Body of pancreas (tissue), 4 donors: Measurements from ENCODE around the gene CISH. TPM values are rescaled to one million over a fixed set of nuclear protein-coding genes. Genes with fewer than 3 reads are reported as not detected.
A peak's percentile ranks its signal among the peaks of the same experiment; 100 is the strongest.

ENCODE experiments used
- ATAC-seq: fragments of 150-250 bp; one replicate; pipeline ENCODE4 v1.9.1; 2016
- DNase-seq, 4 donors: peaks; one replicate each; pipeline ENCODE4 v3.0.0-alpha.2; 2019
- H3K27ac ChIP-seq, 4 donors: fragments of 200-600 bp; sonication (generic); 1 replicate in 3 of 4; 2 replicates in 1 of 4; pipeline versions ENCODE4 v1.5.1 to v1.6.1; 2016 to 2019; ENCODE audit warnings: mild to moderate bottlenecking in 1 of 4, mixed read lengths in 1 of 4, moderate library complexity in 1 of 4
- H3K27me3 ChIP-seq, 2 donors: fragments of 200-600 bp; sonication (generic); one replicate each; pipeline ENCODE4 v1.6.0; 2016; ENCODE audit warnings: mild to moderate bottlenecking in 1 of 2
- H3K36me3 ChIP-seq, 2 donors: fragments of 200-600 bp; sonication (generic); replicated peaks in 1 of 2; 2 replicates each; pipeline ENCODE4 v1.5.1; 2016; ENCODE audit warnings: low read depth in 2 of 2; ENCODE audit not compliant: insufficient read depth in 1 of 2
- H3K4me1 ChIP-seq: fragments of 200-600 bp; sonication (generic); one replicate; pipeline ENCODE4 v1.6.0; 2016
- H3K4me3 ChIP-seq, 2 donors: fragments of 200-600 bp; sonication (generic); 1 replicate in 1 of 2; 2 replicates in 1 of 2; pipeline ENCODE4 v1.5.1; 2016 to 2019
- H3K9me3 ChIP-seq, 3 donors: fragments of 200-600 bp; sonication (generic); 1 replicate in 2 of 3; 2 replicates in 1 of 3; pipeline ENCODE4 v1.5.1; 2016
- POLR2A ChIP-seq, 3 donors: fragments of 450-650 bp; IDR thresholded peaks; one replicate each; pipeline ENCODE4 v1.6.1; 2016; ENCODE audit warnings: antibody characterized with exemption in 3 of 3, mild to moderate bottlenecking in 2 of 3
- WGBS, 2 donors: methylation state at CpG; one replicate each; pipeline ENCODE4 v1.1.5; 2017; 5-methylcytosine and 5-hydroxymethylcytosine counted together
- intact Hi-C: fragments of 100-400 bp; cut with DNase I; formaldehyde crosslinking; loops from one replicate; pipeline ENCODE4 v1.15.1; 2023
- total RNA-seq, 2 donors: library from RNA; depleted of rRNA; stranded (reverse); fragments of >200 nt; gene quantifications; one replicate each; pipeline ENCODE4 v1.1.0, GENCODE V29; 2016
- TF ChIP-seq, protein P1 (sequence below), 7 experiments: fragments of 450-650 bp in 4 of 7; fragments of 200-600 bp in 3 of 7; sonication (generic) in 3 of 7; IDR thresholded peaks; one replicate each; pipeline ENCODE4 v1.5.1; 2016 to 2019; ENCODE audit warnings: antibody characterized with exemption in 7 of 7

Gene CISH
- total RNA-seq, 2 donors from 2014 or later: 4.9 to 19.8 TPM

DNA sequence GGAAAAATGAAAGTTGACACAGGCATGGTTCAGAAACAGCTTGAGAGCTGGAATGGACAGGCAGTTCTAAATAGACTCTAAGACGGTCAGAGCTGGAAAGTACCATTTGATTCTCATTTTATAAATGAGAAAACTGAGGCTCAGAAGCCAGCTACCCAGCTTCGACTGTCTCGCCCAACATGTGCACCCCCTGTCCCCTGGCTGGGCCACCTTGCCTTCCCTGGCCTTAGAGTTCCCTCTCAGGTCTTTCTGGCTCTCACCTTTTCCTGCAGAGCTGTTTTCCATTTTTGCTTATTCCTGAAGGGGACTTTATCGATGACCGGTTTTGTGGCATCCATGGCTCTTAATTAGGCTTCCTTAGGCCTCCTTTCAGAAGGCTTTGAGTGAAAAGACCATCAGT, 45.8 kb upstream of the CISH start:
- Histone ChIP-seq H3K36me3 (no peaks in the 10 kb centered on the region), H3K27me3 (no peaks in the 10 kb centered on the region), H3K9me3 (no peaks in the 10 kb centered on the region), H3K27ac (no peak overlapping the region), H3K4me3 (no peak overlapping the region), H3K4me1 (no peaks in the 10 kb centered on the region)
- intact Hi-C loops: no loop called here
- DNase-seq: peak in 1 of 4 donors; percentile 0
- WGBS, 2 donors: 88 to 98% methylated on average over 5 of the region's 5 CpGs
- no peak for ATAC-seq
- no peak for TF ChIP-seq POLR2A (IDR thresholded peaks at IDR 0.05)
- TF ChIP-seq, protein P1, sequence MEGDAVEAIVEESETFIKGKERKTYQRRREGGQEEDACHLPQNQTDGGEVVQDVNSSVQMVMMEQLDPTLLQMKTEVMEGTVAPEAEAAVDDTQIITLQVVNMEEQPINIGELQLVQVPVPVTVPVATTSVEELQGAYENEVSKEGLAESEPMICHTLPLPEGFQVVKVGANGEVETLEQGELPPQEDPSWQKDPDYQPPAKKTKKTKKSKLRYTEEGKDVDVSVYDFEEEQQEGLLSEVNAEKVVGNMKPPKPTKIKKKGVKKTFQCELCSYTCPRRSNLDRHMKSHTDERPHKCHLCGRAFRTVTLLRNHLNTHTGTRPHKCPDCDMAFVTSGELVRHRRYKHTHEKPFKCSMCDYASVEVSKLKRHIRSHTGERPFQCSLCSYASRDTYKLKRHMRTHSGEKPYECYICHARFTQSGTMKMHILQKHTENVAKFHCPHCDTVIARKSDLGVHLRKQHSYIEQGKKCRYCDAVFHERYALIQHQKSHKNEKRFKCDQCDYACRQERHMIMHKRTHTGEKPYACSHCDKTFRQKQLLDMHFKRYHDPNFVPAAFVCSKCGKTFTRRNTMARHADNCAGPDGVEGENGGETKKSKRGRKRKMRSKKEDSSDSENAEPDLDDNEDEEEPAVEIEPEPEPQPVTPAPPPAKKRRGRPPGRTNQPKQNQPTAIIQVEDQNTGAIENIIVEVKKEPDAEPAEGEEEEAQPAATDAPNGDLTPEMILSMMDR (IDR thresholded peaks at IDR 0.05): no peak

GRCh38 chr3:50656417-50657195, 45.0 kb upstream of the CISH start:
- H3K36me3 ChIP-seq: no peaks in the 10 kb centered on the region
- no peaks in the 10 kb centered on the region for H3K4me1 ChIP-seq
- no peaks in the 10 kb centered on the region for H3K27me3 ChIP-seq
- ATAC-seq (no peak), DNase-seq (peak in 1 of 4 donors; percentile 4)
- WGBS, 2 donors: 62 to 65% methylated on average over 8 of the region's 8 CpGs
- H3K4me3 ChIP-seq: no peak overlapping the region
- no peak overlapping the region for H3K27ac ChIP-seq
- intact Hi-C loops: no loop called here
- TF ChIP-seq, protein P1 (IDR thresholded peaks at IDR 0.05): no peak
- no peak for TF ChIP-seq POLR2A (IDR thresholded peaks at IDR 0.05)
- H3K9me3 ChIP-seq: no peaks in the 10 kb centered on the region

DNA sequence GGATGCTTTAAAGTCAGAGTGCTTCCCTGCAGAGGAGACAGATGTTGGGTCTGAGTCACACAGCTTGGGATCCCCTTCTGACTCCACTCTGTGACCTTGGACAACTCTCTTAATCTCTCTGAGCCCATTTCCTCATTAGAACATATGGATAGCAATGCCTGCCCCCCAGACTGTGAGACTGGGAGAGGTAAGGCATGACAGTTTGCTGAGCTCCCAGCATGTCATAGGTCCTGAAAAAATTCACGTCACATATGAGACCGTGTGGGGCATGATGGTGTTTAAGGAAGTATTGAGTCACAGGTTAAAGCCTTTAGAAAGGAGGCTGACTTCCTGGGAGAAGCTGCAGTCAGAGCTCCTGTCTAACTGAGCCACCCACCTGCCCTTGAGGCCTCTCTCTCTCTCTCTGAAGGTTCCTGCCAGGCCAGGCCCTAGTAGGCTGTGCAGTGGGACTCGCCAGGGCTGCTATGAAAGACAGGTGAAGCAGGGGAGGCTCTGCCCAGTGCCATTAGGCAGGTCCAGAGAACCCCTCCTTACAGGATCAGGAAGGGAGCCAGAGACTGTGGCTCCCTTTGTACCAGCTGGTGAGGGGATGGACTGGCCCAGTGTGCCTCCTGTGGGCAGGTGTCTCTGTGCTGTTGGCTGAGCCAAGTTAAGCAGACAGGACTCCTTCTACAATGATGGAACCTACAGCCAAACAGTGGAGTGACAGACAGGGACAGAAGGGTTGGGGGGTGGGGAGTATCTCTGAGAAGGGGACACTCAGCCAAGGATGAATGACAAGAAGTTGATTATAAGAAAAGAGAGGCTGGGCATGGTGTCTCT, 43.6 kb upstream of the CISH start:
- H3K4me3 ChIP-seq: no peak overlapping the region
- no peak for TF ChIP-seq POLR2A (IDR thresholded peaks at IDR 0.05)
- TF ChIP-seq, protein P1 (IDR thresholded peaks at IDR 0.05): no peak
- H3K27ac ChIP-seq: no peak overlapping the region
- DNase-seq: no peak
- H3K9me3 ChIP-seq: no peaks in the 10 kb centered on the region
- no peaks in the 10 kb centered on the region for H3K36me3 ChIP-seq
- H3K27me3 ChIP-seq: no peaks in the 10 kb centered on the region
- intact Hi-C loops: no loop called here
- 36 to 68% methylated on average over 2 of the region's 3 CpGs for WGBS, 2 donors
- no peaks in the 10 kb centered on the region for H3K4me1 ChIP-seq
- no peak for ATAC-seq

GRCh38 chr3:50653937-50654595, 42.5 kb upstream of the CISH start:
- Histone ChIP-seq H3K4me1 (no peaks in the 10 kb centered on the region), H3K36me3 (no peaks in the 10 kb centered on the region), H3K27me3 (no peaks in the 10 kb centered on the region), H3K9me3 (no peaks in the 10 kb centered on the region), H3K4me3 (no peak overlapping the region), H3K27ac (no peak overlapping the region)
- WGBS, 2 donors: 63 to 83% methylated on average over 3 of the region's 3 CpGs
- no peak for DNase-seq
- intact Hi-C loops: no loop called here
- TF ChIP-seq, protein P1 (IDR thresholded peaks at IDR 0.05): no peak
- no peak for TF ChIP-seq POLR2A (IDR thresholded peaks at IDR 0.05)
- ATAC-seq: no peak
